Stimulated activated CD8-positive, alpha-beta memory T cell treated with anti-CD3 and anti-CD28 coated beads, Interleukin-4, amount 100 ng/mL, for 48 hours (primary cell): Measurements from ENCODE around the gene ONECUT1.
A peak's percentile ranks its signal among the peaks of the same experiment; 100 is the strongest.

ENCODE experiments used
- DNase-seq: peaks from one replicate; pipeline ENCODE4 v3.0.0-alpha.2; 2020

Gene ONECUT1

GRCh38 chr15:52780172-52780980, 9.8 kb downstream of the ONECUT1 start:
- DNase-seq = peak; percentile 82

DNA sequence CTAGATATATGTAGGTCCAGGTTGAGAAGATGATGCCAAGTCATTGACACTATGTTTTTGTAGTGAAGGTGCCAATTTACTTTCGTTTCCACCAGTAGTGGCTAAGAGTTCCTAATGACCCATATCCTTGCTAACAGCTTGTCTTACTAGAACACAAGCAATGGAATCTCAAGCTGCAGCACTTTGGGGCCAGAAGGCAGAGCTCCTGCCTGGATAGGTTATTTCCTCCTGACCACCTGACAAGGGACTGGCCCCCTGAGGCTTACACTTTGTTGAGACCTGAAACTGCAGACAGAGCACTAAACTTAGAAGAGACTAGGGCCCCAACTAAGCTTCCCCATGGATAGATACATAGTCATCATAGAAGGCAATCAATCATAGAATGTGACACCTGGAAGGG, 11.7 kb downstream of the ONECUT1 start:
- DNase-seq = no peak

- no peak for DNase-seq
Measured at GRCh38 chr15:52772766-52773165, 17.4 kb downstream of the ONECUT1 start.

DNA sequence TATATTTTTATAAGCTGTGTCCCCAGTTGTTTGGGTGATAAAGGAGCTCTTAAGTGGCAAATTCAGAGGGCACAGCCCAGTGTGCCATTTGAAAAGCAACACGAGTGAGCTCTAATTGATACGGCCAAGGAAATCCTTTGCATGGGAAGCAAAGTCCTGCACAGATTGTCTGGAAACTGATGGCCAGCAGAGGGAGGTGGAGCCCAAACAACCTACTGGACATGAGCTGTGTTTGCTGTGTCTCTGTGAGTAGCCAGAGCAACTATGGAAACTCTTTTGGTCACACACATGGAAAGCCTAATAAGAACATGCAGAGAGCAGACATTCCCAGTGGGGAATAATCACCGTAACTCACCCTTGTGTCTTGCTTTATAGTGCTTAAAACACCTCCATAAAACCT, 24.4 kb downstream of the ONECUT1 start:
- no peak for DNase-seq

GRCh38 chr15:52764731-52765130, 25.4 kb downstream of the ONECUT1 start:
- DNase-seq = no peak

DNA sequence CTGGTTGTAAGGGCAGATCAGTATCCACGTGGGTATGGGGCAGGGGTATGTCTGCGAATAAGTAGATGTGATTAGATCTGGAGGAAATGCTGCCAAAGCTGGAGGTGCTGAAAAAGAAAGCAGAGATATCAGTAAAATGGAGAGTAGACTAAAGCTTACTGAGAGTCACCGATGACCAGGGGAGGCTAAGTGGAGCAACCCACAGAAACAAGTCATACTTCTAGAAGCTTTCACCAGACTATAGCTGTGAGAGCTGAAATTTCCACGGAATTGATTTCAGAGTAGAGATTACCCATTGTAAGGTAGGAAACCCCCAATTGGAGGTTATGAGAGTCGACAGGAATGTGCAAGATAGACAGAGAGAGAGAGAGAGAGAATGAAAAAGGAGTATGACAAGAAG, 27.5 kb downstream of the ONECUT1 start:
- no peak for DNase-seq

DNA sequence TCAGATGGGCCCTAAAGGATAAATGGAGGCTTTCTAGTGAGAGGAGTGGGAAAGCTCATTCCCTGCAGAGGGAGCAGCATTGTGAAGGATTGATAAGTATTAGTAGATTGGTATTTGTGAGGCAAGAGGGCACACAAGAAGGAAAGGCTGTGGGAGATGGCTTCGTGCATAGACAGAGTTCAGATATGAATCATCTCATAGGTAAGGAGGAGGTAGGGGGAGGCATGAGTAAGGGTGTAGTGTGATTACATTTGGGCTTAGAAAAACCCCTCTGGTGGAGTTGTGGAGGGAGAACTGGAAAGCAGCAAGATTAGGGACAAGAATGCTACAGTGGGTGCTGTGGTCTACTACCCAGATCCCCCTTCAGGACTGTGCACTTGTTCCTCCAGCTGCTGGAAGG, 29.6 kb downstream of the ONECUT1 start:
- no peak for DNase-seq

- no peak for DNase-seq
Measured at GRCh38 chr15:52759969-52760368, 30.2 kb downstream of the ONECUT1 start.

- DNase-seq = no peak
Measured at GRCh38 chr15:52757496-52757895, 32.6 kb downstream of the ONECUT1 start.

DNA sequence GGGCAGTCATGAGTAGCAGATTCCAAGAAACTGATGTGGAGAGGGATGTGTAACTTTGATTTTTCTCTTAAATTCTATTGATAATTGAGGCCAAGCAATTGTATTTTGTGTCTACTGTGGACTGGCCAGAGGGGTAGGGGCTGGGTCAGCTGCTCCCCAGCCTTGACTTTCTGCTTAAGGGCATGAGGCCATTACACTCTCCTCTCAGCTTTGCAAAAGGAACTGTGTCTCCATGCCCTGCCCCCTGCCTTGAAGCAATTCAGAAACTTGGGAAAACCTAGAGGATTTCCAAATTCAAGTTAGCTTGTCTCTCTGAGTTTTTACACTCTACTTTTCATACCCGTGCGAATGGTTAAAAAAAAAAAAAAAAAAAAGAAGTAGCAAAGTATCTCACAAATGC, 38.6 kb downstream of the ONECUT1 start:
- no peak for DNase-seq

DNA sequence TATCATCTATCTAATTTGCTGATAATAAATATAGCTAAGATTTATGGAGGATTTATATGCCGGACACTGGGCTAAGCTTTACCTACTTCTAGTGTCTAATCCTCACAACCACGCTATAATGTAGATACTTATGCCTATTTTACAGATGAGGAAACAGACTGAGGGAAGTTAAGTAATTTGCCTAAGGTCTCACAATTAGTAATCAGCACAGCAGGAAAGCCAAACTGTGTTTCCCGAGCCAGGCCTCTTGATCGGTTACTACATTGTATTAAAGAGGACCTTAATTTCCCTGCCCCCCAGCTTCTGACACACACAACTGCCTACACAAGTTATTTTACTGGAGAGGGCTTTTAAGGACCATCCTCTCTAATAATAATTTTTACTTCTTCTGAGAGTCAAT, 40.9 kb downstream of the ONECUT1 start:
- DNase-seq = no peak

DNA sequence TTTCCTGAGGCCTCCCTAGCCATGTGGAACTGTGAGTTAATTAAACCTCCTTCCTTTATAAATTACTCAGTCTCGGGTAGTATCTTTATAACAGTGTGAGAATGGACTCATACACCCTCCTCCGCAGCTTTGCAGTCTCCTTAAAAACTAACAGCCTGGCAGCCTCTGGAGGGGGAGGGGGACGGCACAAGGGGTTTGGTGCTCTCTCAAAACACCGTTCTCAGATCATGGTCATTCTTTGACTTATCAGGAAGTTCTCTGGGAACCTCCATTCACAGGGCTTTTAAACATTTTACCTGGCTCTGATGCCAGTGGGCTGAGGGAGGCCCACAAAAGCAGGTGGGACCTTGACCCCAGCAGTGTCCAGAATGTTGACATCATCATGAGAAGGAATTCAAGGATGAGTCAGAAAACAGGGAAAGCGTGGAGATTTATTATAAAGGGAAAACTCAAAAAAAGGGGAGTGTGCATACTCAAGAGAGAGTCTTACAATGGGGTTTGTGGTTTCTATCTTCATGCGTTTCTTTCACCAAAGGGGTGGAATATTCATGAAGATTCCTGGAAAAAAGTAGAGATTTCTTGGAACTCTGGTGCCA, 43.9 kb downstream of the ONECUT1 start:
- no peak for DNase-seq

DNA sequence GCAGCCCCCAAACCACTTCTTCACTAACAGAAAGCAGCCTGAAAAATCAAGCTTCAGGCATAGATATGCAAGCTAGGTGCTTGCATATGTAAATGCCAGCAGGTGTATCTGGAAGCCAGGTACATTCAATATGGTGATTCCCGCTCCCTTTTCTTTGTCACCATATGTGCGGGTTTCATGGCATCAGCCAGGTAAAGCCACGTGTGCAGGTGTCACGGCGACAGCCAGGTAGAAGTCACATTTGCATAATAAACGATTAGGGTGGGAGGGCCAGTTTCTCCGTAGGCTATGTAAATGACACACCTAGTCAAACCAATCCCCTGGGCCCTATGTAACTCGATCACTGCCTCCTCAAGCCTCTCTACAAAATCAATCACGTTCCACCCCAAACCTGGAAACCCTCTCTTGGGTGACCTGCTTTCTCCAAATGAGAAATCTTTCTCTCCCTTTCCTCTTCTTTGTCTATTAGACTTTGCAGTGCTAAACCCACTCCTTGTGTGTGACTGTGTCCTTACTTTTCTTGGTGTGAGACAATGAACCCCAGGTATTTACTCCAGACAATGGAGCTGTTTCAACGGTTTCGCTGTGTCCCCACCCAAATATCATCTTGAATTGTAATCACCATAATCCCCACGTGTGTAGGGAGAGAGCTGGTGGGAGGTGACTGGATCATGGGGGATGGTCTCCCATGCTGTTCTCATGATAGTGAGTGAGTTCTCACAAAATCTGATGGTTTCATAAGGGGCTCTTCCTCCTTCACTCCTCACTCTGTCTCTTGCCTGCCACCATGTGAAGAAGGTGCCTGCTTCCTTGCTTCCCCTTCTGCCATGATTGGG, 44.6 kb downstream of the ONECUT1 start:
- DNase-seq = no peak

- DNase-seq = no peak
Measured at GRCh38 chr15:52738311-52738710, 51.8 kb downstream of the ONECUT1 start.

DNA sequence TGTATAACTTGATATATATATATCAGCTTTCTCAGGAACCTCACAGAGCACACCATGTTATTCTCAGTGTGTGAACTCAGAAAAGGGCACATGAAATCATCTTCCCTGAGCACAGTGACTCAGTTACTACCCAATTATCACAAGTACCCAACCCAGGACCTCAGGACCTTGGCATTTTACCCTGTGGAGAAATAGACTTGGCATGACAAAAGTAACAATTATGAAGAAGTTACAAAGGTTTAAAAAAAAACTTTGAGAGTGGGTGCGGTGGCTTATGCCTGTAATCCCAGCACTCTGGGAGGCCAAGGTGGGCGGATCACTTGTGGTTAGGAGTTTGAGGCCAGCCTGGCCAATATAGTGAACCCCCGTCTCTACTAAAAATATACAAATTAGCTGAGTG, 52.4 kb downstream of the ONECUT1 start:
- no peak for DNase-seq

- DNase-seq = peak; percentile 78
Measured at GRCh38 chr15:52735231-52736089, 54.7 kb downstream of the ONECUT1 start.

DNA sequence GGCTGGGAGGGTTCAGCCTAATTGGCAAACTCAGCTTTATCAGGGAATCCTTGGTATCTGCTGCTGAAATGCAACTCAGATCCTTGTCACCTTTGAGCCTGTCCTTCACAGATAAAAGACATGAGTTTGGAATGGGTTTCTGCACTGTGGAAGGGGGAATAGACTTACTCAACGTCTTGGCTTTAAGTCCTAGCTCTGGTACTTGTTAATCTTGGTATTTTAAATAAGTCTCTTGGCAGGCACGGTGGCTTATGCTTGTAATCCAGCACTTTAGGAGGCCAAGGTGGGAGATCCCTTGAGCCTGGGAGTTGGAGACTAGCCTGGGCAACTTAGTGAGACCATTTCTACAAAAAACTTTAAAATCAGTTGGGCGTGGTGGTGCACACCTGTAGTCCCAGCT, 55.8 kb downstream of the ONECUT1 start:
- DNase-seq = no peak

GRCh38 chr15:52733696-52734255, 56.4 kb downstream of the ONECUT1 start:
- no peak for DNase-seq

- no peak for DNase-seq
Measured at GRCh38 chr15:52733088-52733487, 57.0 kb downstream of the ONECUT1 start.

DNA sequence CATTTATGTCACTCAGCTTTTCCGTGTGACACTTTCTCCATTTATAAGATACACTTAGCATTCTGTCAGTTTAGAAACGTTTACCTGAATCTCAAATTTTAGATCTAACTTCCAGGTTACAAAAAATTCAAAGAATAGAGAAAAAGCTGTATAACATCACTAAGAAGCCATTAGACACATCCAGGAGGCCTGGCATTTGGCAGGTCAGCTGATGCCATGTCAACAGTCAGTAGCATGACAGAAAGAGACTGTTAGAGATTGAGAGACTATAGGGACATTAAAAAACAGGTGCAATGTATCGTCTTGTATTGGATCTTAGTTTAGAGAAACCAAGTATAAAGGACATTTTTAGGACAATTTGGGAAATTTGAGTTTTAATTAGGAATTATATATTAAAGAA, 57.6 kb downstream of the ONECUT1 start:
- no peak for DNase-seq

DNA sequence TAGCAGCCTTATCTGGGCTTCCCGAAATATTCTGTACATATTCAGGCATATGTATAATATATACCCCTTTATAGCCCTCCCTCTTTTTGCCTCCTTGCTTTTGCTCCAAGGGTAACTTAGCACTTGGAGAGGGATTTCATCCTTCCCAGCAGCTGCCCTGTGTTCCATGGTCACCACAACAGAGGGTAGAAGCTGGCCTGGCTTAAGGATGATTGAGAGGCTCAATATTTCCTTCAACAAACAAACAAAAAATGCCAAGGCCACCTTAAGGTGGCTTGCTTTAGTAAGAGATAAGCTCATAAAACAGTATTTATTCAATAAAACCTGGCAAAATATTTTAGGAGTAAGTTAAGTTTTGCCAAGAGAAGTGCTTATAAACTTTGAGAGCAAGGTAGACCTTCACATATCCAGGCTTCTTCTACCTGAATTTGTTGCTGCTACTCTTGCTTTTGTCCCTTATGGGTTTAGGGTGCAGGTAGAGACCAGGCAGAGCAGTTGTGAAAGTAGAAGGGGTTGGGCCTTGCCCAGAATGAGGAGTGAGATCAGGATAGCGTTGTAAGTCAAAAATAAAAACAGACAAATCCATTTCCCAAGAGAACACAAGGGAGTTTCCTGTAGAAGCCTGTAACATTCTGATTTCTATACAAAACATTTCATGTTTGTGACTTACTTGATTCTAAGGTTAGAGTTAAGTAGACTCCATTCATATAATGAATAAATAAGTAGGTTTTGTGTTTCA, 58.2 kb downstream of the ONECUT1 start:
- no peak for DNase-seq

GRCh38 chr15:52731004-52731403, 59.1 kb downstream of the ONECUT1 start:
- no peak for DNase-seq
